NCI-H748 treated with DMSO at 0.1 percent for 48 hours (cell line): ENCODE measurements around the gene KNOP1.
"Not testable (repeated sequence)": the region's sequence is repeated elsewhere in the genome, so short reads cannot be mapped to it uniquely, and the experiment has no call there.

ENCODE experiments used
- DNase-seq: peaks from one replicate; lab custom pipeline; 2025; lab: John Stamatoyannopoulos, UW

The KNOP1 gene

DNA sequence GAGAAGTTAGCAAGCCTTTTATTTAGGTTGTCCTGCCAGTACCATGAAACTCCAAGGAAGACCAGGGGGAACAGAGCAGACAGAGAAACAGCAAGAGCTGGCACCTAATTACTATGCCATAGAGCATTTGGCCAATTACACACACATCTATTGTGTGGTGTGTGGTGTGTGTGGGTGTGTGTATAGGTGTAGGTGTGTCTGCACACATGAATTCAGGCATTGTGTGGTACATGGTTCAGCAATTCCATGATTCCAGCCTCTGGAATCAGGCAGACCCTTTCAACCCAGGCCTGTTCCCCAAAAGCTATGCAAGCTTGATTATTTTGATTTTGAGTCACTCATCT is 25.8 kb upstream of the KNOP1 start:
- no peak for DNase-seq

- DNase-seq: no peak
Measured at GRCh38 chr16:19741354-19741753, 23.3 kb upstream of the KNOP1 start.

DNA sequence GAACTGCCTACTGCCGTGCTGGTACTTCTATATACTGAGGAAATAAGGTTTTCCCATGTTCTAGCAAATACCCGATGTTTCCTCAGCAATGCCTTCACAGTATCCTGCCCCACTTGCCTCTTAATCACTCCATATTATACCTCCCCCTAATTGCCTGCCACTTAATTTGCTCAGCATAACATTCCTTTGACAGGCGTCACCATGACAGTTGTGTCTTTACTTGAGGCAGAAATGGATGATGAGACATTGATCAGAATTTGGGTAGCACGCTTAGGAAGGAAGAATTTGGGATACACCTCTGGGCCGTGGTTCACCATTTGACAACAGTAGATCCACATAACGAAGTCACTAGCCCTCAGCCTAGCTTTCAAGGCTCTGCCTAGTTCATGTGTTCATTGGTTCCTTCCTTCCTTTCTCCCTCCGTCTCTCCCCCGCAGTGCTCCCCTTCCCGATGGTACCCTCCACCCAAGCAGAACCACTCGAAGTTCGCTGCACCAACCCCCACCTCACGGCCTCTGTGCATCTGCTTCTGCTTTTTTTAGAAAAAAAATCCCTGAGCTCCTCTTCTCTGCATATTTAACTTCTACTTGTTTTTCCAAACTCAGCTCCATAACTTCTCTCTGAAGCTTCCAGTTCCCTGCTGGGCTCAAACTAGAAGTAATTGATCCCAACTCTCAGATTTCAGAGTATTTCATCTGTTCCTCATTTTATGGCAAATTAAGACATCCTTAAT is 19.4 kb upstream of the KNOP1 start:
- DNase-seq: no peak

GRCh38 chr16:19735074-19735867 is 17.2 kb upstream of the KNOP1 start:
- no peak for DNase-seq

DNA sequence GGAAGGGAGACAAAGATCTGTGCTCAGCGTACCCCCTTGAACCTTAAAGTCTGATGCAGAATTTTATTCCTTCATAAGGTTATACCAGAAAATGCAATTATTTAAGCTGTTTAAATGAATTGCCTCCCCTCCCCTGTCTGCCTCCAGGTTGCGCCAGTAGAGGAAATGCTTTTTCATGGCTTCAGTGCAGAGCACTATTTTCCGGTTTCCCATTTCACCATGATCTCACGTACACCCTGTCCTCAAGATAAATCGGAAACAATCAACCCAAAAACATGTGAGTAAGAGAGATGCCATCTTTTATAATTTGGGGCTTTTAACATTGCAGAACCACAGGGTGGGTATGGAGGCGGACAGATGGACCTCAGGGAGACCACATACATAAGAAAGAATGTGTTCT is 15.5 kb upstream of the KNOP1 start:
- no peak for DNase-seq

DNA sequence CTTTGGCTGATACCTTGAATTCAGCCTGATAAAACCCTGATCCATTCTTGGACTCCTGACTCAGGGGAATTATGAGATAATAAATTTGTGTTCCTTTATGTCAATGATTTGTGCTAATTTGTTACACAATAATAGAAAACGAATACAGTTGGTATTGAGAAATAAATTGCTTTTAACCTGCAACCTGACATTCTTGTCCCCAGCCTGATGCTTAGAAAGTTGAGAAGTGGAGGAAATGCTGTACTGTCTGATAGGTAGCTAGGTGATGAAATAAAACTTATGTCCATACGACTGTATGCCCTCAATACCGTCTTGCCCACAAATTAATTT is 10.6 kb upstream of the KNOP1 start:
- DNase-seq: no peak

- no peak for DNase-seq
Measured at GRCh38 chr16:19722981-19723380, 5.0 kb upstream of the KNOP1 start.

DNA sequence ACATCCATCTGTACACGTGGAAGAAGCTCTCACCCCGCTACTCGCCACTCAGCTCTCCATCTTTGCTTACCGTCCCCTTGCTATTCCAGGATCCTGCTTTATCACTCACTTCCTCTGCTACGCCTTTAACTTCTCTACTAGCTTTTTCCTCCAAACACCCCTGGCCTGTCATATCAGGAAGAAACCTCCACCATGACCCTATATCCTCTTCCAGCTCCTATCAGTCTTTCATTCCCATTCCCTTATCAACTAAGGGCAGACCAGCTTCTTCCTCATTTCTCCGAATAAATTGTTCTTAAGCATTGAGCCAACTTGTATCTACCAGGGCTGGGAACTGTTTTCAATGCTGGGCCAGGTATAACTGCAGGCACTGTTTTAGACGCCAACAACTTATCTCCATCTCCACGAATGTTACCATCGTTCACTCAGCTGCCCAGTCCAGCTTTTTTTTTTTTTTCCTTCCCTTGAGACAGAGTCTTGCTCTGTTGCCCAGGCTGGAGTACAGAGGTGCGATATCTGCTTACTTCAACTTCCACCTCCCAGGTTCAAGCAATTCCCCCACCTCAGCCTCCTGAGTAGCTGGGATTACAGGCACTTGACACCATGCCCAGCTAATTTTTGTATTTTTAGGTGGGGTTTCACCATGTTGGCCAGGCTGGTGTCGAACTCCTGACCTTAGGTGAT is 4.4 kb upstream of the KNOP1 start:
- DNase-seq: no peak

- no peak for DNase-seq
Measured at GRCh38 chr16:19718624-19718965, 568 bp upstream of the KNOP1 start.

DNA sequence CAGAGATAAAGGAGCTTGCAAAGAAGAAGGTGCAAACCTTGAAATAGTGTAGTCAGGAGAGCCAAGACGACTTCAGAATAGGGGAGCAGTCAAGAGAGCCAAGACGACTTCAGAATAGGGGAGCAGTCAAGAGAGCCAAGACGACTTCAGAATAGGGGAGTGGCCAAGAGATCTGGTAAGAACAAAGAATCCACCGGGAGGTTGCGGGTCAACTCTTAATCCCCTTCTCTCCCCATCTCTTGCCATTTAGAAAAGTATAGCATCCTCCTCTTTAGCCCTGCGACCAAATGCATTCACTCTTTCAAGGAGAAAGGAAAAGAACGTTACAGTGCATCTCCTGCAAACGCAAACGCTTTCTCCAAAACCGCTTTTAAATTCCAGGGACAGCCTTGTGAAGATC is 713 bp downstream of the KNOP1 start:
- no peak for DNase-seq

DNA sequence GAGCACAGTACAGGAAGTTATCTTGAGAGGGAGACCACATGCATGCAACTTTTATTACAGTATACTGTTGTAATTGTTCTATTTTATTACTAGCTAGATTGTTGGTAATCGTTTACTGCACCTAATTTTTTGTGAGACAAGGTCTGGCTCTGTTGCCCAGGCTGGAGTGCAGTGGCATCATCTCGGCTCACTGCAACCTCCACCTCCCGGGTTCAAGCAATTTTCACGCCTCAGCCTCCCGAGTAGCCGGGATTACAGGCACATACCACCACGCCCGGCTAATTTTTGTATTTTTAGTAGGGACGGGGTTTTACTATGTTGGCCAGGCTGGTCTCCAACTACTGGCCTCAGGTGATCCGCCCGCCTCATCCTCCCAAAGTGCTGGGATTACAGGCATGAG is 1.3 kb downstream of the KNOP1 start:
- not testable (repeated sequence) for DNase-seq

DNA sequence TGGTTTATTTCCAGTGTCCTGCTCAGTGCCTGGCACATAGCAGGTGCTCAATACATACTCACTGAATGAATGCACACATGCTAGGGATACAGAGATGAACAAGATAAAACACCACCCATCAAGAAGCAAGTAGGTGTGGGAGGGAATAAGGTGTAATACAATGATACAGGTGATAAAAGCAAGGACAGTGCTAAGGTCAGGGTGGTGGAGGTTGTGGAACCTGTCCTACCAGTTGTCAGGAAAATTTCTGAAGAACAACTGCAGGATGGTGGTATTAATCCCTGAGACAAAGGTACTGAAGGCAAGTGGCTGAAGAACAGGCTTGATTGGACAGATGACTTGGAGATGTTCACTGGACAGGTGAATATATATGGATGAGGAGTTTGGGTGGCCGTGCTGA is 1.8 kb downstream of the KNOP1 start:
- no peak for DNase-seq

DNA sequence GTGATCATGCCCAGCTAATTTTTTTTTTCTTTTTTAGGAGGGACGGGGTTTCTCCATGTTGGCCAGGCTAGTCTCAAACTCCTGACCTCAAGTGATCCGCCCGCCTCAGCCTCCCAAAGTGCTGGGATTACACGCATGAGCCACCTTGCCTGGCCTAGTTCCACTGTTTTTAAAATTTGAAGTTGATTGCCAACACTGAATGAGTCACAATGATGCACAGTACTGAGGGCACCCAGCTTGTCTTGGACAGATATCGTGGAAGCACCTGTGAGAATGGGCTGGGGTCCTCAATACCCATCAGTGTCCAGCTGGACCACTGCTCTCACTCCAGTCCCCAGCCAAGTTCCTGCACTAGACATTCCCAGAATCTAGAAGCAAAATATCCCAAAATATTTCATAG is 2.5 kb downstream of the KNOP1 start:
- DNase-seq: no peak

- DNase-seq: no peak
Measured at GRCh38 chr16:19713697-19714096, 4.3 kb downstream of the KNOP1 start.

- DNase-seq: no peak
Measured at GRCh38 chr16:19712418-19713058, 5.5 kb downstream of the KNOP1 start.

GRCh38 chr16:19711643-19712042 is 6.4 kb downstream of the KNOP1 start:
- no peak for DNase-seq

DNA sequence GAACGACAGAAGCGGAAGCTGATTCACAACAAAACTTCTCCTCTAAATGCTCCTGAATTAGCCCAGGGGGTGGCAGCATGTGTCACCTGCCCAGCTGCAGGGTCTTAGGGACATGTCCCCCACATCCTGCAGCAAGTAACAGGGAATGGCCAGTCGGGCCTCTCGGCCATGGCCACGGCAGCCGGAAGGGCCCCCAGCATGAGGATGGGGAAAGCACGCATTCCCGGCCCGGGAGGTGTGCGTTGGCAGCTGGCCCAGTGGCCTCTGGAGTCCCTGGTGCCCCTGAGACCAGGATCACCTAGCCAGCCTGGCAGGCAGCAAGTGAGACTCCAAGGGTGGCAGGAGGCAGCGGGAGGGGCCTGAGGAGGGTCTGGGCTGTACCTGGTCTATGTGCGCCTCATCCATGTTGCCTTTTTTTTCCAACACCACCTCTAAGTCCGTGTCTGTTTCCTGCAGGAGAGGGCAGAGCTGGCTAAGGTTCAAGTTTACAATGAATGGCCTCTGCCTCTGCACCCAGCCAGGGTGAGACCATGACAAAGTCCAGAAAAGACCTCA is 7.0 kb downstream of the KNOP1 start:
- DNase-seq: no peak

GRCh38 chr16:19710191-19710908 is 7.7 kb downstream of the KNOP1 start:
- no peak for DNase-seq

GRCh38 chr16:19709381-19710136 is 8.5 kb downstream of the KNOP1 start:
- DNase-seq: no peak

GRCh38 chr16:19708296-19709205 is 9.5 kb downstream of the KNOP1 start:
- no peak for DNase-seq
